ENCODE data around the gene HPCAL4.

DNA sequence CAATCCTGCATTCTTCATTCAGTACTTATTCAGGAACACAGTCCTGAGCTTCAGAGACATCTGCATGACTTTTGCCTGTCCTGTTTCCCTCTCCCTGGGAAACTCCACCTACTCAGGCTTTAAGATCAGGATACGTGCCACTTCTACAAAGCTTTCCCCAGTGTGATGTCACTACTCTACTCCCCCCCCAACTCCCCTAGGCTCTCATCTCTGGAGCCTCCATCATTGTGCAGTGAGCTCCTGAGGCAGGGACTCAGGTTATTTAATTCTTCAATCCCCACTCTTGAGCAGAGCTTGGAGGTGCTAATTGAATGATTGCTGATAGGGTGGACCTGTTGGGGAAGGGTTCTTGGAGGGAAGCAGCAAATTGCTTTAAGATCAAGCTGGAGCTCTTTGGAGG, 20.5 kb downstream of the HPCAL4 start:
- TF ChIP-seq, protein P1, sequence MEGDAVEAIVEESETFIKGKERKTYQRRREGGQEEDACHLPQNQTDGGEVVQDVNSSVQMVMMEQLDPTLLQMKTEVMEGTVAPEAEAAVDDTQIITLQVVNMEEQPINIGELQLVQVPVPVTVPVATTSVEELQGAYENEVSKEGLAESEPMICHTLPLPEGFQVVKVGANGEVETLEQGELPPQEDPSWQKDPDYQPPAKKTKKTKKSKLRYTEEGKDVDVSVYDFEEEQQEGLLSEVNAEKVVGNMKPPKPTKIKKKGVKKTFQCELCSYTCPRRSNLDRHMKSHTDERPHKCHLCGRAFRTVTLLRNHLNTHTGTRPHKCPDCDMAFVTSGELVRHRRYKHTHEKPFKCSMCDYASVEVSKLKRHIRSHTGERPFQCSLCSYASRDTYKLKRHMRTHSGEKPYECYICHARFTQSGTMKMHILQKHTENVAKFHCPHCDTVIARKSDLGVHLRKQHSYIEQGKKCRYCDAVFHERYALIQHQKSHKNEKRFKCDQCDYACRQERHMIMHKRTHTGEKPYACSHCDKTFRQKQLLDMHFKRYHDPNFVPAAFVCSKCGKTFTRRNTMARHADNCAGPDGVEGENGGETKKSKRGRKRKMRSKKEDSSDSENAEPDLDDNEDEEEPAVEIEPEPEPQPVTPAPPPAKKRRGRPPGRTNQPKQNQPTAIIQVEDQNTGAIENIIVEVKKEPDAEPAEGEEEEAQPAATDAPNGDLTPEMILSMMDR (IDR thresholded peaks at IDR 0.05): no peak
- TF ChIP-seq POLR2A (IDR thresholded peaks at IDR 0.05): no peak

All from body of pancreas (tissue), 4 donors.